ENCODE results near the gene DENND10.
A peak's percentile ranks its signal among the peaks of the same experiment; 100 is the strongest.
"Not testable (repeated sequence)": the region's sequence is repeated elsewhere in the genome, so short reads cannot be mapped to it uniquely, and the experiment has no call there.

DENND10 gene

DNA sequence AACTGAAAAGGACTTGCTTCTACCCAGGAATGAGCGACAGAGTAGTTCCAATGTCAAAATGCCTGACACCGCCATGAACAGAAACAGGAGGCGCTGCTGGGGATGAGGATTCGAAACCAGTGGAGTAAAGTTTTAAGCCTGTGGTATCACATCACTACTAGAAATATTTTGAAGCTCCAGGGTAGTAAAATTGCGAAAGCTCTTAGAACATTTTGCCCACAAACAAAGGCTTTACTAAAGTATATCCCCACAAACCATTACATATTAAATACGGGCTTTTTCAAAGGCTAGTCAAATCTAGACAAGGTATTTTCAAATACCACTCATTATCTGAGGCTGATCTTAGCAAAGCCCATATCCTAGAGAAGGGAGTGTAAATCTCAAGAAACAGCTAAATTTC is 72.3 kb downstream of the DENND10 start:
- no peak for DNase-seq

DNA sequence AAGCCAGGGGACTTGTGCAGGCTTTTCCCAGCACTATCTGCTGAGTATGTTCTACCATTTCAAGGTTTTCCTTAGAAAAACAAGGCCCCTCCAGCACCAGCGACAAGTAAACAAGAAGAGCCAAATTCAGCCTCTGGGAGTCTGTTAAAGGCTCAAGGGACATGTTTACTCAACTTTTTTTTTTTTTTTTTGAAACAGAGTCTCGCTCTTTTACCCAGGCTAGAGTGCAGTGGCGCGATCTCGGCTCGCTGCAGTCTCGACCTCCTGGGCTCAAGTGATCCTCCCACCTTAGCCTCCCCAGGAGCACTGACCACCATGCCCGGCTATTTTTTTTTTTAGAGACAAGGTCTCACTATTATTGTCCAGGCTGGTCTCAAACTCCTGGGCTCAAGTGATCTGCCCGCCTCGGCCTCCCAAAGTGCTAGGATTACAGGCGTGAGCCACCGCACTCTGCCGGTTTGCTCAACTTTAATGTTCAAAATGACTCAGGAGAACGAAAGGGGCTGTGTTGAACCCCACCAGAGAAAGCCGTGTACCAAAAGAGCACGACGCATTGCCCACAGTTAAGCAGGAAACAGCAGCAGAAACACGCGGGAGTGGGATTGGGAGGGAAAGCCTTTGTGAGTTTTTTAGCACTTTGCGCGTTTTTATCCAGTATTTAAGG is 73.9 kb downstream of the DENND10 start:
- peak; percentile 45 for DNase-seq

DNA sequence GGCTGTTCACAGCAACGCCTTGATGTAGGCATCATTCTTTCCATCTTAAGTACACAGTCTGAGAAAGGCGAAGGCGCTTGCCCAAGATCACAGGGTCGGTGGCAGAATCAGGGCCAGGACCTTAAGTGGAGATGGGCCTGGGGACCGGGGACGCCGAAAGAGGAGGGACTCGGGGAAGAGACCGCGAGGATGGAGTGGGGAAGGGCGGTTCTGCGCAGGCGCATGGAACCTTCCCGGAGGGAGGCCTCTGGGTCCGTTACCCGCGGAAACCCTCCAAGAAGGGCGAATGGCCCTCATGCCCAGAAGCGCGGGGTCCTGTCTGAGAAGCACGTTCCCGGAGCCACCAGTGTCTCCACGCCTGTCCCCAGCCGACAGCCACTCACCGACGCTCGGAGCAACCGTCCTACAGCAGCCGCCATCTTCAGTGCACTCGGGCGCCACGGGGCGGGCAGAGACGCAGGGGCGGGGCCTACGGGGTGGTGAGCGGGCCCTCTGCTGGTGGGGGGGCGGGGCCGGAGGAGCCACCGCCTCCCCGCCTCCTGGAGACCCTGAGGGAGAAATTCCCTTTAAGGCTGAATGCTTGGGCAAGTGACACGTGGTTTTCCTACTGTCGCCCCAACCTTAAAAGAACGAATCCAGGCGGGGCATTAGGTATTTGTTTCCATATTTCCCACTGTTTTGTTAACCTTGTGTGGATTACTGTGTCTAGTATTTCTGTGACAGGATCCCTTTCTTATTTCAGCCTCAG is 74.6 kb downstream of the DENND10 start, which contains the start of gene PRDX3:
Gene PRDX3, minus strand, starts transcription at position 441 of the 748 bp plus-strand sequence. Its CDS starts 22 bp downstream, at position 419.
- peak; percentile 97 for DNase-seq

DNA sequence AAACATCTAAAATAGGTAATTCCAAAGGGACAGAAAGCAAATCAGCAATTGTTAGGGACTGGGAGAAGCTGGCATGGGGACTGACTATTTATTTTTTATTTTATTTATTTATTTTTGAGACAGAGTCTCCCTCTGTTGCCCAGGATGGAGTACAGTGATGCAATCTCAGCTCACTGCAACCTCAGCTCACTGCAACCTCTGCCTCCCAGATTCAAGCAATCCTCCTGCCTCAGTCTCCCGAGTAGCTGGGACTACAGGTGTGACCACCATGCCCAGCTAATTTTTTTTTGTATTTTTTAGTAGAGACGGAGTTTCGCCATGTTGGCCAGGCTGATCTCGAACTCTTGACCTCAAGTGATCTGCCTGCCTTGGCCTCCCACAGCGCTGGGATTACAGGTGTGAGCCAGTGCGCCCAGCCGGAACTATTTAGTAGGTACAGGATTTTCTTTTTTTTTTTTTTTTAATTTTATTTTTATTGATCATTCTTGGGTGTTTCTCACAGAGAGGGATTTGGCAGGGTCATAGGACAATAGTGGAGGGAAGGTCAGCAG is 77.0 kb downstream of the DENND10 start:
- DNase-seq, result not testable (repeated sequence)

DNA sequence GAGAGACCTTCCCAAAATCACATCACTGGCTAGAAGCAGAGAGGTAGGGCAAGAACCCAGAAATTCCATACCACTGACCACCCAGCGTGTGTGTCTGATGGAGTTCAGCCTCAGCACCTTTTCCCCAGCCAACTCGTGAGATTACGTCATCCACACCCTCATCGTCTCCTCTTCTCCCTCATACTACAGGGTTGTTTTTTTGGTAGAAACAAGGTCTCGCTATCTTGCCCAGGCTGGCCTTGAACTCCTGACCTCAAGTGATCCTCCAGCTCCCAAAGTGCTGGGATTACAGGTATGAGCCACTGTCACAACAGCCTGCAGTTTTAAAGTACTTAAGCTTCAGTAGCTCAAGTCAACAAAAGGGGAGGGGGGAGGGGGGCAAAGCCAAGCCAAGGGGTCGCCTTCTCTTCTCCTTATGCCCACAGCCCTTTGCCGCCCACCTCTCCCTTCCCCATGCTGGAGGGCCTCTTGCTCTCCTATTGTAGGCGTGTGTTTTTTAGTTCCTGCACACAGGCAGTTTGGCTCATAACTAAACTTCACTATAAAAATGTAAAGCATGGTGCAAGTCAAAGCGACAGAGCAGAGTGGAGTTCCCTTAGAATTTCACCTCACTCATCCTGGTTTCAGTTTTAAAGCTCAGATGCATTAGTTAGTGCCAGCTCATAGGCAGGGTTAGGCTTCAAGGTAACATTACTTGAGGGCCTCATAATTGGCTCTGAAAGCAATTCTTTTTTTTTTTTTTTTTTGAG is 79.9 kb downstream of the DENND10 start:
- no peak for DNase-seq
